GM23248 (cell line): ENCODE data around the gene LTBP4.

Experiments used
- EZH2 ChIP-seq: fragments of 200-600 bp; sonication (generic); IDR thresholded peaks from 2 replicates; pipeline ENCODE4 v1.6.1; 2018; ENCODE audit warnings: antibody characterized with exemption, mild to moderate bottlenecking; ENCODE audit not compliant: insufficient read depth, poor library complexity, severe bottlenecking
- EZH2phosphoT487 ChIP-seq: fragments of 200-600 bp; sonication (generic); IDR thresholded peaks from 2 replicates; pipeline ENCODE4 v1.6.1; 2018; ENCODE audit warnings: antibody characterized with exemption, moderate library complexity, mild to moderate bottlenecking, low read depth; ENCODE audit not compliant: insufficient read depth

DNA sequence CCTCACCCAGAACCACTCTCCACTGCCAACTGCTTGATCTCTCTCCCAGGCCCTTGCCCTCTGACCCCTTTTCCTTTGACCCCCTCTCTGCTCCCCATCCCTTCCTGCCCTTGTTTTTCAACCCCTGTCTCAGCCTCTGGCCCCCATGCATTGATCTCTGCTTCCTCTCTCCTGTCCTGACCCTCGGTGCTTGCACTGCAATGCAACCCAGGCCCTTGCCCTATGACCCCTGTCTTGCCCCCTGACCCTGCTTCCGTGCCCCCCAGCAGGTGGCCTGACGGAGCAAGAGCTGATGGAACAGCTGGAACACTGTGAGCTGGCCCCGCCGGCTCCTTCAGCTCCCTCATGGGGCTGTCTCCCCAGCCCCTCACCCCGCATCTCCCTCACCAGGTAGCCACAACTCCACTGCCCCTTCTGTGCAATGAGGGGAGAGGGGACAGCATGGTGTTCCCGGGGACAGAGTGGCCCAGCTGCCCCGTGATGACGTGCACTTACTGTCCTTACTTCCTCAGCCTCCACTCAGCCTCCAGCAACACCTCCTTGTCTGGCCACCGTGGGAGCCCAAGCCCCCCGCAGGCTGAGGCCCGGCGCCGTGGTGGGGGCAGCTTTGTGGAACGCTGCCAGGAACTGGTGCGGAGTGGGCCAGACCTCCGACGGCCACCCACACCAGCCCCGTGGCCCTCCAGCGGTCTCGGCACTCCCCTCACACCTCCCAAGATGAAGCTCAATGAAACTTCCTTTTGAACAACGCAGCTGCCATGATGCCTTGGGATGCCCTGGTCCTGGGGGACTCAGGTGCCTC lies 10.5 kb upstream of the LTBP4 start:
- TF ChIP-seq EZH2 (no peak), EZH2phosphoT487 (no peak)
